Measurements from ENCODE around the gene NPAS3.

DNA sequence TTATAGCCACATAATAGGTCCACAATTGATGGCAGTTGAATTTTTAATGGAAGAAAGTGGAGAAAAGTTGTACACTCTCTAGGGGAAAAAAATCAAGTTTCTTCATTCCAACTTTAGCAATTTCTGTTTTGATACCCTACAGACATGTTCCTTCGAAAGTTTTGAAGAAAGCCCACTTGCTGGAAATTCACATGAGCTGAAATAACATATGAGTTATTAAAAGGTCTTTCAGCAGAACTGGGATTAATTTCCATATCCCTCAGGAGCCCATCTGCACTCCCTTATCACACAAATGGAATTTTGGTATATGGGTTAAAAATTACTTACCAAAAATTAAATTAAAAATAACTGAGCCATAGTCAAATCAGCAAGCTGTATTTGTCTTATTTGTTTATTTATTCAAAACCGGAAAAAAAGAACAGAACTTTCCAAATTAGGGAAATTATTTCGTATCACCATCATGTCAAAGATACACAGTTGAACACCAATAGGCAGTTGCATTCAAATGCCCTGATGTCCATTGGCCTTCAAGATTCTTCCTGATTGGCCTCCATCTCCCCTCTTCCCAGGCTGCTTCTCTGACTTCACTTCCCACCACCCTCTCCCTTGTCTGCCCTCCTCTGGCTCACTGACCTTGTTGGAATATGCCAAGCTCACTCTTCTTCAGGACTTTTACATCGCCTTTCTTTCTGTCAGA lies 566.7 kb downstream of the NPAS3 start:
- TF ChIP-seq CTCF (IDR thresholded peaks at IDR 0.05) = no peak
- TF ChIP-seq ZFX (IDR thresholded peaks at IDR 0.05; ENCODE audit: borderline replicate concordance) = no peak

All from 22Rv1 (cell line).